HG02763 (cell line): Measurements from ENCODE around the gene TXNIP.
A peak's percentile ranks its signal among the peaks of the same experiment; 100 is the strongest.

Source experiments
- ATAC-seq: cut with Tn5 transposase; IDR thresholded peaks from one replicate; pipeline ENCODE4 v1.9.1; 2021; ENCODE audit warnings: mild to moderate bottlenecking, moderate library complexity; ENCODE audit not compliant: unreplicated experiment

TXNIP gene

DNA sequence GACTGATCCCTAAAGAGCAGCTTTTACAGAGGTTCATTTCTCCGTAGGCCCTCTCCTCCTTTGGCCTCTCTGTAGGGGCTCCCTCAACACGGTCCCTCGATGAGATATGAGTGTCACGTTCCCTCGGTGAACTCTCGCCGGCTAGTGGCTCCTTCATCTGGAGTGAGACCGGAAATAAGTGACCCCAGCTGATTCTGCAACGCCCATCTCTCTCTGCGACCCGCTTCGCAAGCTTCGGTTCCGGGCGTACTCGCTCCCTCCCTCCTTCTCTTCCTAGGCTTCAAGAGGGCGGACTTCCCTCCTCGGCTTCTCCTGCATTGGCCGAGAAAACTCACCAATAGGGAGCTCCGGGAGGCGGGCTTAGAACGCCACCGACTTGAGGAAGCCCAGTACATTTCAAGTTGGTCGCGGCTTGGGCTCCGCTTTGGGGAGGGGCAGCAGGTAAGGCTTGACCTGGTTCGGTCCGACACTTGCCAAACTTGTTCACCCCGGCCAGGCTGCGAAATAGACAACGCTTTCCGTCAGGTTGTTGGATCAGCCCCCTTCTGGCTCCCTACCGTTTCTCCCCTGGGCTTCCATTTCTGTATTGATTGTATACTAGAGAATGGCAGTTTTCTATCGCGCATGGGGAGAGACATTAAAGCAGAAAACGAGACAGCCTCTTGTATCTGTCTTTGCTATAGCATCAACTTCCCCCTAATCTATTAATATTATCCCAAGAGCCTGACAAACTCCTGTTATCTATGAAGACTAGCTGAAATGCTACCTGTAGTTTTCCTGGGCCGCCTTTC, 31.9 kb downstream of the TXNIP start, which contains the start of the genes ANKRD34A and POLR3GL:
Gene ANKRD34A, minus strand, starts transcription at position 248 of the 791 bp plus-strand sequence. CDS start 2,816 bp downstream, outside the sequence.
Gene POLR3GL, plus strand, starts transcription at position 363 of the 791 bp plus-strand sequence. CDS start 10,176 bp downstream, outside the sequence.
- peak; percentile 90 for ATAC-seq

DNA sequence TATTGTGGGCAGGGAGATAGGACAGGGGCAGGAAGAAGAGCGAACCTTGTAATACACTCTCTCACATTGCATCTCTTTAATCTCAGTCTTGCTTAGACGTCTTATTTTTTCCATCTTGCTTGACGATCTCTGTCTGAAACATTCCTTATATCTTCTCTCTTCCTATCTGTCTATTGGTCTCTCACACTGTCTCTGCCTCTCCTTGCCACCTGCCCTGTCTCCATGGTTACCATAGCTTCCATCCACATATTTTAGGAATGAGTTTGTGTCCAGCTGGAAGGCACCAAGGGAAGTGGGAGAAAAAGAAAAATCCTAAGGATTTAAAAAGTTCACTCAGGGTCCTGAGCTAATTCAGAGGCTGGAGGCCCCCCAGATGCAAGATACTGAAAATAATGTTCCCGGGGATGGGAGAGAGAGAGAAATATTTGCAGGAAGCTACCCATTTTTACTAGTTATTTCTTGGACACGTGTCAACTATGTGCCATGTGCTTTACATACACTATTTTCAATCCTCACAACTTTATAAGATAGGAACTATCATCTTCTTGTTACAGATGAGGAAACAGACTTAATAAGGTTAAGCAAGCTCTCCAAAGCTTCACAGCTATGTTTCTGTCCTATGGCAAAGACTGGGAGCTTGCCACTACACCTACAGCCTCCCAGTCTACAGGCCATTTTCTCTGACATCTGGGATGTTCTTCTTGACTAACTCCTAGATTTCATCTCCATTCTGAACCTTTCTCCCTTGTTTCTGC, 32.9 kb downstream of the TXNIP start:
- no peak for ATAC-seq

DNA sequence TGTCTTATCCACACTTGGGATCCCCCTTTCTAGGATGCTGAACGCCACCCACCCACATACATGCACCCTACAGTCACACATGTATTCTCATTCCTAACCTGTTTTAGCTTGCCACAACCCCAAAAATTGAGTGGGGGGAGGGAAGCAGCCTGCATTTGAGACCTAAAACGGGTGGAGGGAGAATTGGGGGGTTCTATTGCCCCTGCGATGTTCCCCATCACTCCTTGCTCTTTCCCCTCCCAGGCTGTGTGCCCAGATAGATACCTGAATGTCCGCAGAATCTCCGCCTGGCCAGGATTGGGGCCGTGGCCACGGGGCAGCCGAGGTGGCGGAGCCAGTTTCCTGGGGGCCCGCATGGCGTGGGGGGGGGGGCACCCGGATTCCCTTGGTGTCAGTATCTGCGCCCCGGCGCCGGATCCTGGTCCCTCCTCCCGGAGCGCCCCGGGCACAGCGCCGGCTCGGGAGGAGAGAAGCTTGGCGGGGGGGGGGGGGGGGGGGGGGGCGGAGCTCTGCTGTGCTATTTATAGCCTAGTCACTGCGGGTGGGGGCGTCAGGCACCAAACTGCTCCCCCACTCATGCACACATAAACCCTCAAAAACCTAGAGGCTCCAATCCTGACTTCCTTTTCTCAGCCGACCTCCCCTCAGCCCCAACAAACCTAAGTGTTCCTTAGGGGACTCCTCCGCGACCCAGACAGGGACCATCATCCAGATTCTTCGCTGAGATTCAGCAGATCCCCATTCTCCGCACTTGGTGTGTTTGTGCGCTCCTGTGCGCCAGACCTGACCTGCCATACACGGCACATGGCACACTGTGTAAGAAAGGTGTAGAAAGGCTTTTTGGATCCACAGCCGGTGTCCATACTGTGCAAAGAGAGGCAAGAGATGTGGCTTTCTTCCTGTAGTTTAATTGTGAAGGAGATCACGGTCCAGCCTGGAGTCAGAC, 33.9 kb downstream of the TXNIP start:
- no peak for ATAC-seq

DNA sequence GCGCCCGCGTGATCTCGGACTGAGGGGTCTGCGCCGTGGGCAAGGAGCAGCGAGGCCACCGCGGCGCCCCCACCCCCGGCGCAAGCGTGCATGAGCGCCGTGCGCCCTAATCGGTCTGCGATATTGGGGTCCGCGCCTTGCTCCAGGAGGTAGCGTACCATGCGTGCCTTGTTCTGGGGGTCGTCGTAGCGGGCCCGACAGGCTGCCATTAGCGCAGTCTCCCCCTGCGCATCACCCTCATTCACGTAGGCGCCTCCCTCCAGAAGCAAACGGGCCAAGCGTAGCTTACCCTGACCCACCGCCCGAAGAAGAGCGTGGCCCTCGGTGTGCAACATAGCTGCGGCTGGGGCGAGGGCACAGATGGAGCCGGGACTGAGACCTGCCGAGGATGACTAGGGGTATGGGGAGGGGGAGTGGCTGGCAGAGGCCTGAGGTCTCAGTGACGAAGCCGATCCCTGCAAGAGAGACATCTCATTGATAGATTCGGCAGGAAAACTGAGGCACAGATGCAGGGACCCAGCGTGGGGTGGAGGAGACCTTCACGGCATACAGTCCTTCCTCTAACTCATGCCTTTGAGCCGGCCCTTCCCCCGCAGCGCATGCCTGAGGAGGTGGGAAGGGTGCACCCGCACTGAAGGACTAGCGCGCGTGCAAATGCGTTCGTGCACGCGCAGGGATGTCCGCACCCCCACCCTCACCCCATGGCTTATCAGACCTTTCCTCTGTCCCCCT, 34.8 kb downstream of the TXNIP start:
- ATAC-seq, result no peak

DNA sequence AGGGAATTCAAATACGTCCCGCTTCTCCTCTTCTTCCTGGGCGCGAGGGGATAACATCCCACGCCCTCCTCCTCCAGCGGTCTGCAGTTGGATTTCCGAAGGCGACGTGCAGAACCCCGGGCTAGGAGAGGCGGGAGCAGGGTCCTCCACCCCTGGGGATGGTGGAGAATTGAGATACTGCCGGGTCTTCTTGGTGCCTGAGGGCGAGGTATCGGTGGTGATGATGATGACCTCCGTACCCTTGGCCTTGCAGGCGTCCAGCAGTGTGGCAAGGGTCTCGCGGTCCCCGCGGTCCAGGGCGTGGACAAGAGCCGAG, 35.3 kb downstream of the TXNIP start:
- no peak for ATAC-seq

DNA sequence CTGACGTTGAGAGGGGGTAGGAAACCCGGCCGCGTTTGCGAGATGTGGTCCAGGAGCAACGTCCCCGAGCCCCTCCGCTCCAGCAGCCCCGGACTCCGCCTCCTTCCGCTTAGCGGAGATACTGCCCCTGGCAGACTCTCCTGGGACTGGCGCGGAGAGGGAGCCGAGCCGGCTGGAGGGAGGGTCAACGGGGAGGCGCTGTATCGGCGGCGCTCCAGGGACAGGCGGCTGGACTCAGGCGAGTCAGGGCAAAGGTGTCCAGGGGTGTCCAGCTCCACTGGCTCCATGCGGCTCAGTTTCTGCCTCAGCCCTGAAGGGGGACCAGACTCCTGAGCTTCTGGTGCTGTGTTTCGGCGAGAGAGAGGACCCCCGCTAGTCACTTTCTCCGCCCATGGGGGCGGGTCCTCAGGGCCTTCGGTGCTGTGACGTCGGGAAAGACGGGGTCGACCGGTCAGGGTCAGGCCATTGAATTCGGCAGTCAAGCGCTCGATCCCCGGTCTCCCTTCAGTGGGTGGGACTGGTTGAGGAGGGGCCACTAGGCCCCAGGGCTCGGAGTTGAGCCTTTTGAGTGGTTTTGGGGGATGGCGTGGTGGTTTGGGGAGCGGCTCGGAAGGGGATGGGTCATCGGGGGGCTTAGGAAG, 35.8 kb downstream of the TXNIP start:
- ATAC-seq, result no peak

DNA sequence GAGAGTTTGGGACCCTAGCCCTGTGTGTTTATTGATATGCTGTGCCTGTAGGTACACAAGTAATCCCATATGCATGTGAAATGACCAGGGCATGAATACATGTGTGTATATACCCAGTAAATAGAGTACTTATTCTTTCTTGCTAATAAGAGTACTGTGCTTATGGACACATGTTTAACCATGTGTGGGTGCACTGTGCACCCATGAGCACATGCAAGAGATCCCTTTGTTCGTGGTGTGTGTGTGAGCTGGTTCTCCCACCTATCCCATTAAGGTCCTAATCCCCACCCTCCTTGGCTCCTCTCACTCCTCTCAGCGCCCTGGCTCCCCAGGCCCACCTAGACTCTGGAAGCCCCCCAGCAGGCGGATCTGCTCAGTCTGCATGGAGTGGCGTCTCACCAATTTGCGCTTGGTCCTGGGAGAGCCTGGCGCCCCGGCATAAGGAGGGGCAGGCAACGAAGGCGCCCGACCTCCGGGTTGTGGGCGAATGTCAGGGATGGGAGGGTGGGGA, 36.4 kb downstream of the TXNIP start:
- no peak for ATAC-seq

DNA sequence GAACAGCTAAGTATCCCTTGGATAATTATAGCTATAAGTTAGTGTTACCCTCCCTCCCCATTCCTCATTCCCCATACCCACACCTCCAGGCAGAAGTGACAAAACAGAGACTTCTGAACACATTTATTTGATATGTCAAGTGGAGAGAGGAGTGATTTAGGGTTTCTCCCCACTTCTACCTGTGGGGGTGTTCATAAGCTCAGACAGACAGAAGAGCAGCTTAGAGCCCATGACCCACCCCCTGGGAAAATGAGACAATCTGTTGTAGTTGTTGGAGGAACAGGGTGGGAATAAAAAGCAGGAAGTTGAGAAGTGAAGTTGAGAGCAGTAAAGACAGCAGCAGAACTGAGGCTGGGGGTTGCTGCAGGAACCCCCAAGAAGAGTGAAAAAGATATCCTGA, 37.0 kb downstream of the TXNIP start:
- ATAC-seq, result no peak

DNA sequence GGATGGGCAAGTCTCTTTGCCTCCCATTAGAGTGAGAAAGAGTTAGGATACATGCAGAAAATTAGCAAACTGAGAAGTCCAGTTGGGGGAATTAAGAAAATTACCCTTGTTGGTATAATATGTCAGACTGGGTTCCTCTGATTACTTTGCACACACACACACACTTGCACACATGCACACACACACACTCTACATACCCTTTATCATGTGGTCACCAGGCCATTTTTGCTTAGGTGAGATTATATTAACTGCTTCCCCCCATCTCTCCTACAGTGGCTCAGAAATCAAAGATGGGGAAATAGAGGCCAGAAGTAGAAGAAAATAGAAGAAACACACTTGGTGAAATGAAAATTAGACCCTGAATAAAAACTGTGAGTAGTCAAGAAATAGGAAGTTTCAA, 37.6 kb downstream of the TXNIP start:
- ATAC-seq, result no peak

DNA sequence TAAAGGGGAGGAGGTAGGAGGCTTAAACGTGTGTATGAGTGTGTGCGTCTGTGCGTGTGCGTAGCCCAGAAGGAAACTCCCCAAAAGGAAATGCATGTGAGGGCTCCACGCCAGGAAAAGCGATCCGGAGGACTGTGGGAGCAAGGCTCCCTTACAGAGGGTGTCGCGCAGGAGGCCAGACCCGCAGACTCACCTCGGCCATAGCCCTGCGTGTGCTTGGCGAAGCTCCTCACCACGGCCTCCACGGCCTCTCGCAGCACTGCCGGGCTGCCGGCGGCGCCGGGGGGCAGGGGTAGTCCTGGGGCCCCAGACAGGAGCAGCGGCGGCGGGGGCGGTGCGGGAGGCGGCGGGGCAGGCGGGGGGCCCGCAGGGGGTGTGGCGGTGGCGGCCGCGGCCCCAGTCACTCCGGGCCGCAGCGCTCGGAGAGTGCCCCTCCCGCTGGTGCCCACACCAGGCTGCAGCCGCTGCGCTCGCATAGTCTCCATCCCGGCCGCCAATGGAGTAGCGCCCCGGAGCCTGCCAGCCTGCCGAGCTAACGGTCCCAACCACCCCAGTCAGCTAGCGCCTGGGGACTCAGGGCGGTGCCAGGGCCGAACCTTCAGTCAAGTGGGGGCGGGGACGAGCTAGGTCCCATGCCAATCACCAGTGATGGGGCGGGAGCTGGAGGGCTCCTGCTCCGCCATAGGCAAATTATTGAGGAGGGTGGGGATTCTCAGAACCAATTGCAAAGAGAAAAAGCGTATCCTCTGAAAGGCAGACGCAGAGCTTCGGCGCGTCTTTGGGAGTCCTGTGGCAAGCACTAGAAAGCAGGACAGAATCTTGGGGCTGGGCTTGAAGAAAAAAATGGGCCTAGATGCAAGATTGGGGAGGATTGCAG, 38.7 kb downstream of the TXNIP start, which contains the start of gene LIX1L:
Gene LIX1L, minus strand, starts transcription at position 575 of the 877 bp plus-strand sequence. Its CDS starts 90 bp downstream, at position 485.
- ATAC-seq, result peak; percentile 90

DNA sequence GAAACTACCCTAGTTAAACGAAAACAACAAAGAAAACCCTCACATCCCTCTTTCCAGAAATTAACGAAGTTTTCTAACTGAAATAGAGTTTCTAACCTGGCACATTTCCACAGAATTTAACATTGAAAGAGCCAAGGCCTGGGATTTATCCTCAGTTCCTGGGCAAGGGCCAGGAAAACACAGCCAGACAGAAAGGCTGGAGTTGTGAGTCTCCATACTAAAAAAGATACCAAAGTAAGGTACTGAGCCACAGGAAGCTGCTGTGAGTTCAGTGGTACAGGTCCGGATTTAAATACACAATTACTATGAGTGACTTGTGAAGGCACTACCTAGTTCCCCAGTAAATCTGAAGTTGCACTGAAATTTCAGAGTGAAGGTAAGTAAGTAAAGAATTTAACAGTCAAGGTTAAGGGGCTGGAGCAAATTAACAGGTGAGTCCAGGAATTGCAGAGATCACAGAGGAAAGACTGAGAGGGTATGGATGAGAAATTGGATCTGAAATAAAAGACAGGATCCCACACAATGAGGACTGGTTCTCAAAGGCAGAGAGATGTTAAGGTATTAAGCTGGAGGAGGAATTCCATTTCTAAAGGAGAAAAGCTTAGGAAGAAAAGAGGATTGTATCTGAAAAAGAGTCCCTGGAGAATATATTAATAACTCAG, 39.5 kb downstream of the TXNIP start:
- no peak for ATAC-seq

DNA sequence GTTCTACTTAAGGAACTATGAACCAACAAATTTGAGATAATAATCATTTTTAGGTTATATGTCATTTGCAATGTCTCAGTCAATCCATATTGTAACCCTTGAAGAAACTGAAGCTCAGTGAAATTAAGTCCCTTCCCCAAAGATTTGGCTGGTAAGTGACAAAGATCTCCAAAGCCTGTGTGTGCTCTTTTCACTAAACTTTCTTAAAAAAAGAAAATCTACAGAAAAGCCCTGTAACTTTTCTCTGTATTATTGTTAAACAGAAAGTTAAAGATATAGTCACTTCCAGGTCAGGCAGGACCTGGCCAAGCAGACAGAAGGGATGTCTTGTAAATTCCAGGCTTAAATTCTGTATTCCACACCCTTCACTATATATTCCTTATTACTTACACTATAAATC, 40.0 kb downstream of the TXNIP start:
- no peak for ATAC-seq

DNA sequence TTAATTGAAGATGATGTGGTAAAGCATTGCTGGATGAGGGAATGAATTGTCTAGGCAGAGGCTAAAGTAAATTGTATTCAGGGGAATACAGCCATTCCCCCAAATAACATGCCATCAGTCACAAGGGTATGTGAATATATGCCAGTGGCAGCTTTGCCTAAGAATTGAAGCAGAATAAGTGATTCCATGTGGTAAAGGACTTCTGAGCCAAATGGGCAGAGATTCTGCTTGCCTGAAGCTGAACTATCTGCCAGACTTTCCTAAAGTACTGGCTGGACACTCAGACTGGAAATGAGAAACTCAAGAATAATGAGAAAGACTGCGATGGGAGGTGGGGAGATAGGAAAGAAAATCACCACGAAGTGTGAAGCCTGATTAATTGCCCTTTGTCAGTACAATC, 40.9 kb downstream of the TXNIP start:
- no peak for ATAC-seq

DNA sequence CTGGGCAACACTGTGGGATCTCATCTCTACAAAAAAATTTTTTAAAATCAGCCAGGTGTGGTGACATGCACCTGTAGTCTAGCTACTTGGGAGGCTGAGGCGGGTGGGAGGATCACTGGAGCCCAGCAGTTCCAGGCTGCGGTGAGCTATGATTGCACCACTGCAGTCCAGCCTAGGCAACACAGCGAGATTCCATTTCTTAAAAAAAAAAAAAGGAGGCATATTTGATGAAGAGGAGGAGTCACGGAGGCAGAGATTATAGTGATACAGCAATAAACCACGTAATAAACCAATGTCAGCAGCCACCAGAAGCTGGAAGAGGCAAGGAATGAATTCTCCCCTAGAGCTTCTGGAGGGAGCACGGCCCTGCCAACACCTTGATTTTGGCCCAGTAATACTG, 42.5 kb downstream of the TXNIP start:
- no peak for ATAC-seq

DNA sequence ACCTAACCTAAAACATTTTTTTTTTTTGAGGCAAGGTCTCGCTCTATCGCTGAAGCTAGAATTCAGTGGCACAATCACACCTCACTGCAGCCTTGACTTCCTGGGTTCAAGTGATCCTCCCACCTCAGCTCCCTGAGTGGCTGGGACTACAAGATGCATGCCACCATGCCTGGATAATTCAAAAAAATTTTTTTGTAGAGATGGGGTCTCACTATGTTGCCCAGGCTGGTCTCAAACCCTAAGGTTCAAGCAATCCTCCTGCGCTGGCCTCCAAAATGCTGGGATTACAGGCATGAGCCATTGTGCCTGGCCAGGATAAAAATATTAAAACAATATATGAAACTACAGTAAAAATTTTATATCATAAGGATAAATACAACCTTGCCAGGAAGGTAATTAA, 43.5 kb downstream of the TXNIP start:
- no peak for ATAC-seq

DNA sequence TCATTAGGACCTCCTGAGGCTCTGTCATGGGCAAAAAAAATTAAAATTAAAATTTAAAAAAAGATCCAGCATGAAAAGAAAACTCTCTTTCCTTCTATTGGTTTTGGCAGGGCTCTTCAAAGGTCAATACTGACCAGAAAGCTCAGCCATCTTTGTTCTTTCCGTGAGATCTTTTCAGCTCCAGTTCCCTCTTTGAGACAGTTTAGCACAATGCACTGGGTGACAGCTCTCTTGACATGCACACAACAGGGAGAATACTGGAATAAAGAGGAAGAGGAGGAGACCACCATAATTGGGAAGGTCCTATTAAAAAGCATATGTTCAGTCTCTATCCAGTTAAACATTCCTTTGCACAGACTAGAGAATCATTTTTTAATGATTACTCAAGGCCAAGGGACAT, 44.9 kb downstream of the TXNIP start:
- no peak for ATAC-seq

DNA sequence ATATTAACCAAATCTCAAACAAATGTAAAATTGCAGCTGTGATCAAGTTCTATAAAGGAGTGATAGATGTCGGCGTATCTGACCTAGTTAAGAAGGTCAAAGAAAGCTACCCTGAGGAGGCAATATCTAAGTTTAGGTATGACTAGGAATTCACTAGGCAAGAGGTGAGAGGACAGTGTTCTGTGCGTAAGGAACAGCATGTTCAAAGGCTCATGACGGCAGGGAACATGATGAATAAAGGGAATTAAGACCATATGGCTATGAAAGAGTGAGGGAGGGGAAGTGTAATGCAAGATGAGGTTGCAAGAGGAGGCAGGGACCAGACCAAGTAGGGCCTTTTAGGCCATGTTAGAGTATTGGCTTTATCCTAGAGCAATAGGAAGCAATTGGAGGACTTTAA, 47.2 kb downstream of the TXNIP start:
- ATAC-seq, result no peak

DNA sequence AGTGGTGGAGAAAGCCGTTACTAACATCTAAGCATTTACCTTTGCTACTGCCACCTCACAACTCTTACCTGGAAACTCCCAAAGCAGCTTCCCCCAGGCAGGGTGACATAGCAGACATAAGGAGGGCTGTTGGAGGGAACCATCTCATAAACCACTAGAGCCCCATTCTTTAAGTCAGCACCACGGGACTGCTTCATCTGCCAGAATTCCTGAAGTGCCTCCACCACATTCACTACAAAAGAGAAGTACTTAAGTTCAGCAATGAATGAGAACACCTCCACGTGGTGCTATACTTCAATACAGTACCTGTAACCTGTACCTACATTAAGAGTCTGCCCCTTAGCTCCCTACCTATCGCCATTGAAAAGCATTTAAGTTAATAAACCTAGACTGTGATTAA, 48.8 kb downstream of the TXNIP start:
- ATAC-seq, result no peak
